ENCODE measurements around the gene RNU1-2.

The RNU1-2 gene

DNA sequence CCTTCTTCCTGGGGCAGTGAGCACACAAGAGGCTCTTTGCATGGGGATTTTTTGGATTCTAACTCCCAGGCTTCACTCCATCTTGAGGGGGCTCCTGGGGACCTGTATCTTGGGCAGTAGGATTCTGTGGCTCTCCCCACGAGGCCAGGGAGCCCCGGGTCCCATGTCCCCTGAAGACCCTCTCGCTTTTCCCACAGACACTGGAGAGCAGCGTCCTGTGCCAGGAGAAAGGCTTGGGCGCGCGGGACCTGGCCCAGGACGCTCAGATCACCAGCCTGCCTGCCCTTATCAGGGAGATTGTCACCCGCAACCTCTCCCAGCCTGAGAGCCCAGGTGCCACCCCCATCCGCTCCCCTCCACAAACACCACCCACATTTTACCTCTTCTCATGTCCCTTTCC is 26.7 kb downstream of the RNU1-2 start:
- Histone ChIP-seq H3K36me3 (ENCODE audit: control insufficient read depth, low read length) (no peaks in the 10 kb centered on the region), H3K4me3 (ENCODE audit: low read length) (no peak overlapping the region), H3K9me3 (ENCODE audit: control insufficient read depth, insufficient read depth, low read length) (no peaks in the 10 kb centered on the region), H3K4me1 (ENCODE audit: control insufficient read depth, low read length) (peaks cover 15% of the 10 kb centered on the region), H3K4me2 (ENCODE audit: low read length) (peak overlapping the region; percentile 74), H3K27me3 (ENCODE audit: control insufficient read depth, low read length) (no peaks in the 10 kb centered on the region), H4K20me1 (ENCODE audit: control insufficient read depth, insufficient read depth, low read depth, low read length) (no peaks in the 10 kb centered on the region), H3K27ac (ENCODE audit: low read depth, low read length) (no peak overlapping the region), H3F3A (ENCODE audit: control insufficient read depth, insufficient read depth) (no peaks in the 10 kb centered on the region), H3K9me2 (replicated peaks; ENCODE audit: control insufficient read depth, low read length) (no peaks in the 10 kb centered on the region), H3K79me2 (ENCODE audit: control insufficient read depth, low read length) (no peaks in the 10 kb centered on the region)
- TF ChIP-seq, protein P1, sequence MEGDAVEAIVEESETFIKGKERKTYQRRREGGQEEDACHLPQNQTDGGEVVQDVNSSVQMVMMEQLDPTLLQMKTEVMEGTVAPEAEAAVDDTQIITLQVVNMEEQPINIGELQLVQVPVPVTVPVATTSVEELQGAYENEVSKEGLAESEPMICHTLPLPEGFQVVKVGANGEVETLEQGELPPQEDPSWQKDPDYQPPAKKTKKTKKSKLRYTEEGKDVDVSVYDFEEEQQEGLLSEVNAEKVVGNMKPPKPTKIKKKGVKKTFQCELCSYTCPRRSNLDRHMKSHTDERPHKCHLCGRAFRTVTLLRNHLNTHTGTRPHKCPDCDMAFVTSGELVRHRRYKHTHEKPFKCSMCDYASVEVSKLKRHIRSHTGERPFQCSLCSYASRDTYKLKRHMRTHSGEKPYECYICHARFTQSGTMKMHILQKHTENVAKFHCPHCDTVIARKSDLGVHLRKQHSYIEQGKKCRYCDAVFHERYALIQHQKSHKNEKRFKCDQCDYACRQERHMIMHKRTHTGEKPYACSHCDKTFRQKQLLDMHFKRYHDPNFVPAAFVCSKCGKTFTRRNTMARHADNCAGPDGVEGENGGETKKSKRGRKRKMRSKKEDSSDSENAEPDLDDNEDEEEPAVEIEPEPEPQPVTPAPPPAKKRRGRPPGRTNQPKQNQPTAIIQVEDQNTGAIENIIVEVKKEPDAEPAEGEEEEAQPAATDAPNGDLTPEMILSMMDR (IDR thresholded peaks at IDR 0.05; ENCODE audit: low read depth, low read length, poor library complexity, severe bottlenecking) = no peak
- no peak for TF ChIP-seq EZH2phosphoT487 (IDR thresholded peaks at IDR 0.05; ENCODE audit: borderline replicate concordance, low read length)

- Histone ChIP-seq H3K36me3 (ENCODE audit: control insufficient read depth, low read length) (no peaks in the 10 kb centered on the region), H3K4me1 (ENCODE audit: control insufficient read depth, low read length) (peaks cover 15% of the 10 kb centered on the region), H4K20me1 (ENCODE audit: control insufficient read depth, insufficient read depth, low read depth, low read length) (no peaks in the 10 kb centered on the region), H3F3A (ENCODE audit: control insufficient read depth, insufficient read depth) (no peaks in the 10 kb centered on the region), H3K9me2 (replicated peaks; ENCODE audit: control insufficient read depth, low read length) (no peaks in the 10 kb centered on the region), H3K79me2 (ENCODE audit: control insufficient read depth, low read length) (no peaks in the 10 kb centered on the region), H3K27ac (ENCODE audit: low read depth, low read length) (no peak overlapping the region), H3K4me2 (ENCODE audit: low read length) (no peak overlapping the region), H3K27me3 (ENCODE audit: control insufficient read depth, low read length) (no peaks in the 10 kb centered on the region), H3K9me3 (ENCODE audit: control insufficient read depth, insufficient read depth, low read length) (no peaks in the 10 kb centered on the region), H3K4me3 (ENCODE audit: low read length) (no peak overlapping the region)
- TF ChIP-seq, protein P1 (IDR thresholded peaks at IDR 0.05; ENCODE audit: low read depth, low read length, poor library complexity, severe bottlenecking) = no peak
- TF ChIP-seq EZH2phosphoT487 (IDR thresholded peaks at IDR 0.05; ENCODE audit: borderline replicate concordance, low read length) = no peak
These were observed 27.2 kb downstream of the RNU1-2 start for GRCh38 chr1:16922885-16923431.

DNA sequence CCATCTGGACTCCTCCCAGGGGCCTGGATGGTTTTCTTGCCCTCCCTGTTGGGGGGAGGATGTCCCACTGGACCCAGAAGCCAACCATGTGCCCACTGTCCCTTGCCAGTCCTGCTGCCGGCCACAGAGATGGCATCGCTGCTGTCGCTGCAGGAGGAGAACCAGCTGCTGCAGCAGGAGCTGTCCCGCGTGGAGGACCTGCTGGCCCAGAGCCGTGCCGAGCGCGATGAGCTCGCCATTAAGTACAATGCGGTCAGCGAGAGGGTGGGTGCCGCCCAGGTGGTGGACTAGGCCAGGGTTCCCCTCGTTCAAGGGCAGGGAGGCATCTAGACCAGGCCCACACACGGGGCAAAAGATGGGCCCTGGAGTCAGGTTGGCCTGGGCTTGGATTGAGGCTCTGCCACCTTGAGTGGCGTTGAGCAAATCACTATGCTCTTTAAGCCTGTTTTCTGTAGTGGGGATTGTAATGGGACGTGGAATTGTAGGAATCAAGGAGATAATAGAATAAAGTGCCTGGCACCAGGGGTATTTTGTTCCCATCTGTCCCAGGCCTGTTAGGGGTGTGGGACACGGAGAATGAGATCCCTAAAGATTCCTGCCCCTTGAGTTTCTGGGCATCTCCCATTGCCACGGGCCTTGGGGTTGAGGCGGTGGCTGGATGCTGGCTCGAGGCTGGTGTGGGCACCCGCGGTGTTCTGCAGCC is 28.6 kb downstream of the RNU1-2 start:
- H3K36me3 ChIP-seq (ENCODE audit: control insufficient read depth, low read length) = no peaks in the 10 kb centered on the region
- no peak overlapping the region for H3K4me2 ChIP-seq (ENCODE audit: low read length)
- no peaks in the 10 kb centered on the region for H4K20me1 ChIP-seq (ENCODE audit: control insufficient read depth, insufficient read depth, low read depth, low read length)
- no peaks in the 10 kb centered on the region for H3K27me3 ChIP-seq (ENCODE audit: control insufficient read depth, low read length)
- H3K4me1 ChIP-seq (ENCODE audit: control insufficient read depth, low read length) = peaks cover 15% of the 10 kb centered on the region
- no peak for TF ChIP-seq EZH2phosphoT487 (IDR thresholded peaks at IDR 0.05; ENCODE audit: borderline replicate concordance, low read length)
- TF ChIP-seq, protein P1 (IDR thresholded peaks at IDR 0.05; ENCODE audit: low read depth, low read length, poor library complexity, severe bottlenecking) = no peak
- H3F3A ChIP-seq (ENCODE audit: control insufficient read depth, insufficient read depth) = no peaks in the 10 kb centered on the region
- H3K4me3 ChIP-seq (ENCODE audit: low read length) = no peak overlapping the region
- no peaks in the 10 kb centered on the region for H3K9me2 ChIP-seq (replicated peaks; ENCODE audit: control insufficient read depth, low read length)
- no peaks in the 10 kb centered on the region for H3K9me3 ChIP-seq (ENCODE audit: control insufficient read depth, insufficient read depth, low read length)
- no peaks in the 10 kb centered on the region for H3K79me2 ChIP-seq (ENCODE audit: control insufficient read depth, low read length)
- H3K27ac ChIP-seq (ENCODE audit: low read depth, low read length) = no peak overlapping the region

Data from DOHH2 (cell line).